IPS-18c (cell line): ENCODE measurements around the gene LIN28A.
"Not testable (repeated sequence)": the region's sequence is repeated elsewhere in the genome, so short reads cannot be mapped to it uniquely, and the experiment has no call there.

Experiments
- H3K4me3 ChIP-seq: 2 replicates; pipeline ENCODE4 v1.7.0; 2013; ENCODE audit warnings: low read depth, mild to moderate bottlenecking, low read length, moderate library complexity; ENCODE audit not compliant: insufficient read depth
- H3K9me3 ChIP-seq: one replicate; pipeline ENCODE4 v1.6.1; 2013; ENCODE audit warnings: mild to moderate bottlenecking, low read length, moderate library complexity; ENCODE audit not compliant: control insufficient read depth, insufficient read depth

Gene LIN28A

GRCh38 chr1:26378088-26378878 is 32.3 kb upstream of the LIN28A start:
- H3K4me3 ChIP-seq: no peak overlapping the region

GRCh38 chr1:26378879-26379251 is 31.8 kb upstream of the LIN28A start:
- H3K4me3 ChIP-seq: no peak overlapping the region
- no peaks in the 10 kb centered on the region for H3K9me3 ChIP-seq

More at GRCh38 chr1:26378088-26378878, 32.3 kb upstream of the LIN28A start:
- no peaks in the 10 kb centered on the region for H3K9me3 ChIP-seq

GRCh38 chr1:26384076-26384475 is 26.5 kb upstream of the LIN28A start:
- H3K9me3 ChIP-seq: no peaks in the 10 kb centered on the region
- no peak overlapping the region for H3K4me3 ChIP-seq

- H3K9me3 ChIP-seq, H3K4me3 ChIP-seq: not testable (repeated sequence)
These were observed 25.6 kb upstream of the LIN28A start for GRCh38 chr1:26385063-26385462.

GRCh38 chr1:26387447-26387846 is 23.2 kb upstream of the LIN28A start:
- Histone ChIP-seq H3K9me3 (no peaks in the 10 kb centered on the region), H3K4me3 (no peak overlapping the region)

GRCh38 chr1:26388791-26389445 is 21.7 kb upstream of the LIN28A start:
- no peak overlapping the region for H3K4me3 ChIP-seq
- H3K9me3 ChIP-seq: no peaks in the 10 kb centered on the region

GRCh38 chr1:26389604-26390247 is 20.9 kb upstream of the LIN28A start:
- no peak overlapping the region for H3K4me3 ChIP-seq
- no peaks in the 10 kb centered on the region for H3K9me3 ChIP-seq

GRCh38 chr1:26391450-26391849 is 19.2 kb upstream of the LIN28A start:
- Histone ChIP-seq H3K9me3 (no peaks in the 10 kb centered on the region), H3K4me3 (no peak overlapping the region)

- no peak overlapping the region for H3K4me3 ChIP-seq
- H3K9me3 ChIP-seq: no peaks in the 10 kb centered on the region
These were observed 14.9 kb upstream of the LIN28A start for GRCh38 chr1:26395754-26396153.

- no peaks in the 10 kb centered on the region for H3K9me3 ChIP-seq
- no peak overlapping the region for H3K4me3 ChIP-seq
These were observed 11.6 kb upstream of the LIN28A start for GRCh38 chr1:26399034-26399433.

- no peak overlapping the region for H3K4me3 ChIP-seq
- H3K9me3 ChIP-seq: no peaks in the 10 kb centered on the region
These were observed 8.7 kb upstream of the LIN28A start for GRCh38 chr1:26401891-26402290.

GRCh38 chr1:26403656-26404055 is 7.0 kb upstream of the LIN28A start:
- no peaks in the 10 kb centered on the region for H3K9me3 ChIP-seq
- H3K4me3 ChIP-seq: no peak overlapping the region

- no peak overlapping the region for H3K4me3 ChIP-seq
- H3K9me3 ChIP-seq: peaks cover 3% of the 10 kb centered on the region
These were observed 6.0 kb upstream of the LIN28A start for GRCh38 chr1:26404641-26405040.

GRCh38 chr1:26405281-26405915 is 5.2 kb upstream of the LIN28A start:
- no peak overlapping the region for H3K4me3 ChIP-seq
- H3K9me3 ChIP-seq: peaks cover 3% of the 10 kb centered on the region

GRCh38 chr1:26408604-26409003 is 2.0 kb upstream of the LIN28A start:
- Histone ChIP-seq H3K9me3 (peaks cover 3% of the 10 kb centered on the region), H3K4me3 (peak overlapping the region; percentile 64)

- peak overlapping the region; percentile 64 for H3K4me3 ChIP-seq
- peaks cover 3% of the 10 kb centered on the region for H3K9me3 ChIP-seq
These were observed 1.3 kb upstream of the LIN28A start for GRCh38 chr1:26409191-26409807.

GRCh38 chr1:26411624-26412074 is 1.0 kb downstream of the LIN28A start:
- peak overlapping the region; percentile 99 for H3K4me3 ChIP-seq

More at GRCh38 chr1:26411624-26412074, 1.0 kb downstream of the LIN28A start:
- peaks cover 3% of the 10 kb centered on the region for H3K9me3 ChIP-seq
